ENCODE data around the gene NECTIN1. TPM values are rescaled to one million over a fixed set of nuclear protein-coding genes. Genes with fewer than 3 reads are reported as not detected.

Gene NECTIN1
- total and polyA plus RNA-seq, 2 of the 4 experiments (the other 2 are of a cell fraction): 2.3 to 4.2 TPM

GRCh38 chr11:119608781-119609180, 120.2 kb downstream of the NECTIN1 start:
- Histone ChIP-seq H3K27ac (ENCODE audit: insufficient read depth, low read length) (no peak overlapping the region), H2BK20ac (ENCODE audit: low read depth, low read length) (no peak overlapping the region), H2AK9ac (replicated peaks; ENCODE audit: low read depth, low read length, poor library complexity) (no peak overlapping the region), H3K9ac (ENCODE audit: low read depth, low read length) (no peak overlapping the region), H3K79me1 (ENCODE audit: low read depth in 1 of 2, low read length in 2 of 2) (no peaks in the 10 kb centered on the region), H3K4me1 (ENCODE audit: control insufficient read depth, insufficient read depth, low read length) (no peaks in the 10 kb centered on the region), H3K18ac (ENCODE audit: low read depth, low read length) (no peak overlapping the region), H3K27me3 (ENCODE audit: control insufficient read depth, insufficient read depth, low read length) (peaks cover 28% of the 10 kb centered on the region), H3K9me1 (ENCODE audit: insufficient read depth, low read length) (no peaks in the 10 kb centered on the region), H3K14ac (replicated peaks; ENCODE audit: low read depth, low read length) (no peak overlapping the region), H2BK15ac (ENCODE audit: low read depth, low read length) (no peak overlapping the region), H4K20me1 (ENCODE audit: insufficient read depth, low read length) (no peaks in the 10 kb centered on the region), H4K5ac (ENCODE audit: low read depth, low read length) (no peak overlapping the region), H3K56ac (ENCODE audit: extremely low read depth, insufficient read depth, low read length) (no peak overlapping the region), H4K91ac (ENCODE audit: insufficient read depth, low read depth, low read length) (no peak overlapping the region), H3K4me2 (ENCODE audit: low read depth, low read length) (no peak overlapping the region), H4K8ac (ENCODE audit: low read depth in 2 of 2, low read length in 2 of 2) (no peak overlapping the region), H2BK120ac (ENCODE audit: low read depth, low read length) (no peak overlapping the region), H3K4me3 (ENCODE audit: insufficient read depth, low read depth, low read length) (no peak overlapping the region), H2BK5ac (ENCODE audit: low read depth, low read length, poor library complexity, severe bottlenecking) (no peak overlapping the region), H3K4ac (ENCODE audit: low read depth, low read length) (no peak overlapping the region), H3K23ac (ENCODE audit: low read depth, low read length) (no peak overlapping the region), H3K36me3 (ENCODE audit: control insufficient read depth, insufficient read depth, low read length) (no peaks in the 10 kb centered on the region), H2AFZ (replicated peaks; ENCODE audit: low read length, poor library complexity) (no peak overlapping the region), H2AK5ac (ENCODE audit: low read depth, low read length) (no peak overlapping the region), H3K9me3 (ENCODE audit: control insufficient read depth, insufficient read depth, low read length) (no peaks in the 10 kb centered on the region)
- in situ Hi-C loops (cut with MboI; ENCODE audit: low sequenced_read_pairs) (no loop called here), dilution Hi-C loops (cut with HindIII; ENCODE audit: low sequenced_read_pairs, unreplicated experiment) (no loop called here), intact Hi-C loops (cut with micrococcal nuclease) (no loop called here)
- DNase-seq: no peak
- ATAC-seq (ENCODE audit: low read depth): no peak
- no CpG with 5 or more reads among the region's 4 CpGs for WGBS, 2 experiments (ENCODE audit: extremely low coverage in 2 of 2, insufficient read length in 1 of 2)
- ChIA-PET CTCF (no interaction called here), POLR2A (ENCODE audit: unreplicated experiment) (no interaction called here)
- no peak for TF ChIP-seq MXI1 (IDR thresholded peaks at IDR 0.05; ENCODE audit: borderline replicate concordance, low read depth, low read length)
- no peak for TF ChIP-seq CHD1 (IDR thresholded peaks at IDR 0.05; ENCODE audit: low read depth, low read length)
- TF ChIP-seq USF2 (IDR thresholded peaks at IDR 0.05; ENCODE audit: low read depth, low read length): no peak
- no peak for TF ChIP-seq MAZ (IDR thresholded peaks at IDR 0.05; ENCODE audit: borderline replicate concordance, low read depth, low read length)
- no peak for TF ChIP-seq CTCF (conservative IDR thresholded peaks at IDR 0.05; ENCODE audit: low read depth, low read length)
- TF ChIP-seq ELK1 (IDR thresholded peaks at IDR 0.05; ENCODE audit: borderline replicate concordance, low read depth, low read length): no peak
- no peak for TF ChIP-seq MAFK (IDR thresholded peaks at IDR 0.05; ENCODE audit: low read depth, low read length)
- no peak for TF ChIP-seq BHLHE40 (IDR thresholded peaks at IDR 0.05; ENCODE audit: low read depth, low read length)
- no peak for TF ChIP-seq NFE2L2 (IDR thresholded peaks at IDR 0.05; ENCODE audit: low read depth, low read length)
- TF ChIP-seq RCOR1 (IDR thresholded peaks at IDR 0.05; ENCODE audit: insufficient replicate concordance, low read length): no peak
- TF ChIP-seq SMC3 (IDR thresholded peaks at IDR 0.05; ENCODE audit: low read depth, low read length): no peak
- no TSS peak for BruUV-seq (replicated peaks)

Data from IMR-90 (cell line).